Measurements from ENCODE around the gene POLD4.
A peak's percentile ranks its signal among the peaks of the same experiment; 100 is the strongest.

POLD4 gene

GRCh38 chr11:67314218-67314617, 39.1 kb downstream of the POLD4 start:
- no peak for DNase-seq

GRCh38 chr11:67313125-67313890, 40.0 kb downstream of the POLD4 start:
- DNase-seq, result no peak

- DNase-seq, result no peak
These were observed 40.9 kb downstream of the POLD4 start for GRCh38 chr11:67312187-67313021.

GRCh38 chr11:67311556-67312082, 41.7 kb downstream of the POLD4 start:
- no peak for DNase-seq

- no peak for DNase-seq
These were observed 42.2 kb downstream of the POLD4 start for GRCh38 chr11:67311051-67311555.

- no peak for DNase-seq
These were observed 42.9 kb downstream of the POLD4 start for GRCh38 chr11:67310246-67311050.

GRCh38 chr11:67309661-67310061, 43.7 kb downstream of the POLD4 start:
- DNase-seq, result no peak

- peak; percentile 14 for DNase-seq
These were observed 44.2 kb downstream of the POLD4 start for GRCh38 chr11:67309166-67309565.

- DNase-seq, result no peak
These were observed 45.1 kb downstream of the POLD4 start for GRCh38 chr11:67308031-67308866.

- no peak for DNase-seq
These were observed 45.8 kb downstream of the POLD4 start for GRCh38 chr11:67307545-67308001.

- no peak for DNase-seq
These were observed 46.4 kb downstream of the POLD4 start for GRCh38 chr11:67306769-67307544.

GRCh38 chr11:67304511-67305113, 48.7 kb downstream of the POLD4 start:
- DNase-seq, result no peak

- DNase-seq, result no peak
These were observed 49.4 kb downstream of the POLD4 start for GRCh38 chr11:67303835-67304411.

GRCh38 chr11:67303132-67303834, 50.1 kb downstream of the POLD4 start, which contains the start of gene SSH3:
SSH3 (plus strand) TSS chr11:67303530; CDS start chr11:67303626, 96 bp downstream.
- DNase-seq, result peak; percentile 19

- peak; percentile 40 for DNase-seq
These were observed 50.7 kb downstream of the POLD4 start for GRCh38 chr11:67302571-67303131.

- DNase-seq, result peak; percentile 69
These were observed 51.3 kb downstream of the POLD4 start for GRCh38 chr11:67301951-67302516.

GRCh38 chr11:67301313-67301921, 51.9 kb downstream of the POLD4 start:
- no peak for DNase-seq

Data from NCI-H2171 treated with DMSO at 0.1 percent for 48 hours (cell line).